ENCODE results near the gene COA8. TPM values are rescaled to one million over a fixed set of nuclear protein-coding genes. Genes with fewer than 3 reads are reported as not detected.
A peak's percentile ranks its signal among the peaks of the same experiment; 100 is the strongest.

The COA8 gene
- total RNA-seq, 4 donors from 2014 or later, result 13.6 to 20.8 (median 17.9) TPM

DNA sequence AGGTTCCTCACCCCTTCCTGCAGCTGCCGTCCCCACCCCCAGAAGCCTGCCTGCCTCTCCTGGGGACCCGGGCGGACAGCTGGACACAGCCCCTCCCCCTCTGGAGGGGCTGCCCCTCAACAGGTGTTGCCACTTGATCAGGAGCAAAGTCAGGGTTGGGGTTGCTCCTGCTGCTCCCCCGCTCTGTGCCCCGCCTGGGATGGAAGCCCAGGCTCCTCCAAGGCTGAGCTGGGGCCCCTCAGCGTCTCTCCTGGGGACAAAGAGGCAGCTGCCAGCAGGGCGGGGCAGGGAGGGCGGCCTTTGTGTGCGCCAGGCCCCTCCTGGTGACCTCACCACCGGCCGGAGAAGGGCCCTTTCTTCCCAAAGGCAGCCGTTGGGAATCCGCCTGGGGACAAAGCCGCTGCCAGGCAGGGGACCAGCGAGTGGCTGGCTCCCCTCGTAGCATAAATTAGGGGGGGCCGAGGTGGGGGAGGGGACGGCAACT lies 20.1 kb upstream of the COA8 start:
- Histone ChIP-seq H3K4me1 (peaks cover 0 to 59% (median 5%) of the 10 kb centered on the region in 4 donors), H3K27me3 (no peaks in the 10 kb centered on the region), H3K9me3 (no peaks in the 10 kb centered on the region), H3K36me3 (no peaks in the 10 kb centered on the region), H3K4me3 (no peak overlapping the region), H3K27ac (peak overlapping the region in 2 of 4 donors; percentile 28 to 43)
- TF ChIP-seq, protein P1, sequence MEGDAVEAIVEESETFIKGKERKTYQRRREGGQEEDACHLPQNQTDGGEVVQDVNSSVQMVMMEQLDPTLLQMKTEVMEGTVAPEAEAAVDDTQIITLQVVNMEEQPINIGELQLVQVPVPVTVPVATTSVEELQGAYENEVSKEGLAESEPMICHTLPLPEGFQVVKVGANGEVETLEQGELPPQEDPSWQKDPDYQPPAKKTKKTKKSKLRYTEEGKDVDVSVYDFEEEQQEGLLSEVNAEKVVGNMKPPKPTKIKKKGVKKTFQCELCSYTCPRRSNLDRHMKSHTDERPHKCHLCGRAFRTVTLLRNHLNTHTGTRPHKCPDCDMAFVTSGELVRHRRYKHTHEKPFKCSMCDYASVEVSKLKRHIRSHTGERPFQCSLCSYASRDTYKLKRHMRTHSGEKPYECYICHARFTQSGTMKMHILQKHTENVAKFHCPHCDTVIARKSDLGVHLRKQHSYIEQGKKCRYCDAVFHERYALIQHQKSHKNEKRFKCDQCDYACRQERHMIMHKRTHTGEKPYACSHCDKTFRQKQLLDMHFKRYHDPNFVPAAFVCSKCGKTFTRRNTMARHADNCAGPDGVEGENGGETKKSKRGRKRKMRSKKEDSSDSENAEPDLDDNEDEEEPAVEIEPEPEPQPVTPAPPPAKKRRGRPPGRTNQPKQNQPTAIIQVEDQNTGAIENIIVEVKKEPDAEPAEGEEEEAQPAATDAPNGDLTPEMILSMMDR (IDR thresholded peaks at IDR 0.05), result no peak
- DNase-seq, result no peak

DNA sequence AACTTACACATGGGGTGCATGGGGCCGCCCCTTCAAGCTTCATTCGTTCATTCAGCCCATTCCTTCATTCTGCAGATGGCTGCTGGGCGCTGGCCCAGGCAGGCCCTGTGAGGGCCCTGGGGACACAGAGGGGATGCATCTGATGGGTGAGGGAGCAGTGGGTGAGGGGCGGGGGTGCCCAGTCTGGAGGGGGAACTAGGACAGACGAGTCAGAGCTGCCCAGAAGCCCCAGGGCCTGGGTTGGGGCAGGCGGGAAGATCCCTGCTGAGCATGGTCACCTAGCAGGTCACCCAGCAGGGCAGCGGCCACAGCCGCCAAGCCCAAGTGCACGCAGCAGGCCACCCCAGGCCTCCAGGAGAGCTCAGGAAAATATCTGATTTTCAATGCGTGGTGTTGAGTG lies 19.6 kb upstream of the COA8 start:
- TF ChIP-seq, protein P1 (IDR thresholded peaks at IDR 0.05), result no peak
- TF ChIP-seq POLR2A (IDR thresholded peaks at IDR 0.05), result no peak
- H3K4me3 ChIP-seq, result no peak overlapping the region
- DNase-seq, result no peak

DNA sequence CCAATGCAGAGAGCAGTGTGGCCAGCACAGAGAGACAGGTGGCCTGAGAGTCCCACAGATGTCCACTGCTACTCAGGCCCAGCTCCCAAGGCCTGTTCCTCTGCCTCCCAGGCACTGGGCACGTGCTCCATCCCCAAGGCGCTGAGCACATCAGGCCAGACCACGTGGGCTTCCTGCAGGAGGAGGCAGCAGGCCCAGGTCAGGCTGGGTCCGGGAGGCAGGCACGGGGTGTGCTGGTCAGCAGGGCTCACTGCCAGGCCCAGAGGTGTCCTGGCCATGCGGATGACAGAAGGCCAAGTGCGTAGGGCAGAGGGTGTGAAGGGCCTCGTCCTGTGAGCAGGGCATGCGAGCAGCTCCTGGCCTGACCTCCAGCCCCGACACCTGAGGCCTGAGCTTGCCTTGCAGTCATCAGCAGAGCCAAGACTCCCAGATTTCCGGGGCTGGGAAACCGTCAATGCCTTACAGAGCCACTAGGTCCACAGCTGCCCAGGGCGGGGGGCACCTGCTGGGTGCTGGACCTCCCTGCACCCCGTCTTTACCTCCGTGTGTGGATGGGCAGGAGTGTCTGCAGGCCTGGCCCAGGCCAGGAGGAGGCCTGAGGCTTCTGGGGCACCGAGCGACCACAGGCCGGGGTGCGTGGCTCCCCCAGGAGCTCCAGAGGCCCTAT lies 18.9 kb upstream of the COA8 start:
- Histone ChIP-seq H3K27ac (no peak overlapping the region), H3K4me1 (peaks cover 0 to 51% (median 5%) of the 10 kb centered on the region in 4 donors), H3K9me3 (no peaks in the 10 kb centered on the region), H3K36me3 (no peaks in the 10 kb centered on the region), H3K27me3 (no peaks in the 10 kb centered on the region), H3K4me3 (no peak overlapping the region)
- DNase-seq, result no peak
- TF ChIP-seq POLR2A (IDR thresholded peaks at IDR 0.05), result no peak
- TF ChIP-seq, protein P1 (IDR thresholded peaks at IDR 0.05), result no peak

More for the DNA sequence above, 19.6 kb upstream of the COA8 start:
- H3K9me3 ChIP-seq, result no peaks in the 10 kb centered on the region
- no peaks in the 10 kb centered on the region for H3K36me3 ChIP-seq
- peak overlapping the region in 2 of 4 donors; percentile 28 to 43 for H3K27ac ChIP-seq
- H3K27me3 ChIP-seq, result no peaks in the 10 kb centered on the region
- peaks cover 0 to 58% (median 5%) of the 10 kb centered on the region in 4 donors for H3K4me1 ChIP-seq

DNA sequence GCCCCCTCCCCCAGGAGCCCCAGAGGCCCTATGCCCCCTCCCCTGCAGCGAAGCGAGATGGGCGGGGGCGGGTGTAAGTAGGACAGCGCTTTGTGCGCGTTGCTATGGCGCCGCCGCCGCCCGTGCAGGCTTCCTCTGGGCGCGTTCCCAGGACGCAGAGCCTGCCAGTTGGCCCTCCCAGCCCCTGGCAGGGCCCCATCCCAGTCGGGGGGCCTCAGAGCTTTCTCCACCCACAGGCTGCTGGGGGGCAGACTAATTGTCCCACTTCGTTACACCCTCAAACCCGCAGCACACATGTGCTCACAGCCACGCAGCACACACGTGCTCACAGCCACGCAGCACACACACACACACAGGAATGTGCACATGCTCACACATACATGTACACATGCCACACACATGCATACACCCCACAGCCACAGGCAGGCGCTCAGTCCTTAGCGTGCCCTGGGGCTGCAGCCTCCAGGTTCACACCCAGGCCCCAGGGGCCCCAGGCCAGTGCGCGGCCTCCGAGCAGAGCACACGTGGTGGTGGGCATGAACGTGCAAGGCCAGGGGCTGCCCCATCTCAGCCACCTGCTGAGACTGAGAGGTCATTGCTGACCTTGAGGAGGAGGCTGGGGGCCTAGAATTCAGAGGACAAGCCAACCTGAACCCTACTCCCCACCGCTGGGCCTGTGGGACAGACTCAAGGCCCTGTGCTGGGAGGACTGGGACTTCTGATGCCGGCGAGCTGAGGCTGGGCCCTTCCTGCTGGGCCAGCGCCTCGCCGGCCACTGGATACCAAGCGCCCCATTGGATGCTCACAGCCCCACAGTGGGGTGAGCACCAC lies 18.2 kb upstream of the COA8 start:
- no peaks in the 10 kb centered on the region for H3K27me3 ChIP-seq
- no peak for TF ChIP-seq POLR2A (IDR thresholded peaks at IDR 0.05)
- TF ChIP-seq, protein P1 (IDR thresholded peaks at IDR 0.05), result no peak
- H3K4me3 ChIP-seq, result no peak overlapping the region
- H3K27ac ChIP-seq, result no peak overlapping the region
- peaks cover 0 to 44% (median 5%) of the 10 kb centered on the region in 4 donors for H3K4me1 ChIP-seq
- DNase-seq, result no peak
- H3K36me3 ChIP-seq, result no peaks in the 10 kb centered on the region
- H3K9me3 ChIP-seq, result no peaks in the 10 kb centered on the region

DNA sequence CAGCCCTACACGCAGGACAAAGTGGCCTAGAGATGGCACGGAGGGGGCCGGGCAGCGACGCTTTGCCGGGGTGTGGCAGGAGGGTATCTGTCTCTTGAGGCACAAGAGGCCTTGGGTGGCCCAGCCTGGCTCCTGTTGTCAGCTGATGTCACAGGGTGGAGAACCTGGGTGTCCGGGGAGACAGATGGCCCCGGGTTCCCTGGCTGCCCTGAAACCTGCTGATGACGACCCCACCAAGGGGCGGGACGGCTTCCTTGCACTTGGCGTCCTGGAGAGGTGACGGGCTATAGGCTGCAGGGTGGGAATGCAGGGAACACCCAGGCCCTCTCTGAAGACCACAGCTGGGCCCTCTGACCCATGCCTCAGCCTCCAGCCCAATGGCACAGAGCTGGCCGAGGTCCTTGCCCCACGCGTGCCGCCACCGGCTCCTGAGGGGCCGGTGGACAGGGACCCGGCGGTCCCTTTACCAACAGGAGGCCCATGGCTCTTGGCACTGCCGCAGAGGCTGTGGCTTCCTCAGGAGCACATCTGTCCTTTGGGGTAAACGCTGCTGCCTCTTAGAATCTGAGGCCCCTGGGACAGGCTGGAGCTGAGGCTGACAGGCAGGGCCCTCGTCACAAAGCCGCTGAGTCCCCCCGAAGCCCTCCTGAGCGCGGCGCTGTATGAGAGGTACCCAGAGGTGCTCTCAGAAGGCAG lies 17.4 kb upstream of the COA8 start:
- H3K4me1 ChIP-seq, result peaks cover 0 to 45% (median 5%) of the 10 kb centered on the region in 4 donors
- no peaks in the 10 kb centered on the region for H3K9me3 ChIP-seq
- H3K27me3 ChIP-seq, result no peaks in the 10 kb centered on the region
- H3K27ac ChIP-seq, result no peak overlapping the region
- no peaks in the 10 kb centered on the region for H3K36me3 ChIP-seq
- no peak for DNase-seq
- TF ChIP-seq, protein P1 (IDR thresholded peaks at IDR 0.05), result no peak
- TF ChIP-seq POLR2A (IDR thresholded peaks at IDR 0.05), result no peak
- H3K4me3 ChIP-seq, result no peak overlapping the region
